HG02852 (cell line): ENCODE measurements around the gene NR4A3.
"Not testable (repeated sequence)": the region's sequence is repeated elsewhere in the genome, so short reads cannot be mapped to it uniquely, and the experiment has no call there.

Experiments
- ATAC-seq: cut with Tn5 transposase; IDR thresholded peaks from one replicate; pipeline ENCODE4 v1.9.1; 2021; ENCODE audit warnings: mild to moderate bottlenecking, moderate library complexity; ENCODE audit not compliant: unreplicated experiment

NR4A3 gene

DNA sequence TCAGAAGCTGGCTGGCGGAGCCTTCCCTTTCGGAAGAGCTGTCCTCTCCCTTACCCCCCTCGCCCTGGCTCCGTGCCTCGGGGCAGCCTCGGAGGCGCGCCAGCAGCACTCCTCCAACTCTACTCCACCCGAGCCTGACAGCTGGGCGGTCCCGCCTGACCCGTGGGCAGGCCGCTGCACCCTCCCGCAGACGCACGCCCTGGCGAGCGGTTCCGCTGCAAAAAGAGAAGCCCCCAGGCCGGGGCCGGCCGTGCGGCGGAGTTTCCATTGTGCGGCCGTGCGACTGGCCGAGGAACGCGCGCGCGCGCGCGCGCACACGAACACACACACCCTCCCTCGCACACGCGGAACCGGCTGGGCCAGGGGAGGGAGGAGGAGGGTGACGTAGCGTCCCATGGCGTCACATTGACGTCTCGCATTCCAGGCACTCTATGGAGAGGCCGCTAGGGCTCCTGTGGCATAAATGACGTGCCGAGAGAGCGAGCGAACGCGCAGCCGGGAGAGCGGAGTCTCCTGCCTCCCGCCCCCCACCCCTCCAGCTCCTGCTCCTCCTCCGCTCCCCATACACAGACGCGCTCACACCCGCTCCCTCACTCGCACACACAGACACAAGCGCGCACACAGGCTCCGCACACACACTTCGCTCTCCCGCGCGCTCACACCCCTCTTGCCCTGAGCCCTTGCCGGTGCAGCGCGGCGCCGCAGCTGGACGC is at the start of gene NR4A3:
NR4A3 (plus strand) TSS at position 490 of the 713 bp plus-strand sequence. CDS start 6,158 bp downstream, outside the sequence.
- peak; percentile 36 for ATAC-seq

DNA sequence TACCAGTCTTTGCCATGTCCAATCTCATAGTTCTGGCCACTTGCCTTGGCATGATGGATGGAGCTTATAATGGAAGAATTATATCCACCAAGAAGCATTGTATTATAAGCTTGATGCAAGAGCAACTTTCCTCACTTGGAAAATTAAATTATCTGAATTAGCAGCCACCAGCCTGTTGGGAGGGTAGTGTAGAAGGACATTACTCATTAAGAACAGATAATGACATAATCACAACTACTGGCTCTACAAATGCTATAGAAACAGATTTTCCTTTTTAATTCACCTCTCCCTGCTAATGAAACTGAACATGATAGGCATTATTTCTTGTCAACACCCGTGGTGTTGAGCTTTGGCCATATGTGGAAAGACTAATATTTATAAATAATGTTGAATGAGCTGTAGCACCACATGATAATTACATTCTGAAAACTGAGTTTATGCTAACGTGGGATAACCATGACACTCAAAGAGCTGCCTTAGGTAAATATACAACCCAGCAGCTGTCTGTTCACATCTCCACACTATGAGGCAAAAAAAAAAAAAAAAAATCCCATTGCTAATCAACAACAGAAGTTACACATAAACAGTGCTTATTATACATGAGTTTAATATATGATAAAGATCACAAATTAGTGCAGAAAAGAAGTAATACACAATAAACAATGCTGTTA is 48.1 kb upstream of the NR4A3 start:
- no peak for ATAC-seq

DNA sequence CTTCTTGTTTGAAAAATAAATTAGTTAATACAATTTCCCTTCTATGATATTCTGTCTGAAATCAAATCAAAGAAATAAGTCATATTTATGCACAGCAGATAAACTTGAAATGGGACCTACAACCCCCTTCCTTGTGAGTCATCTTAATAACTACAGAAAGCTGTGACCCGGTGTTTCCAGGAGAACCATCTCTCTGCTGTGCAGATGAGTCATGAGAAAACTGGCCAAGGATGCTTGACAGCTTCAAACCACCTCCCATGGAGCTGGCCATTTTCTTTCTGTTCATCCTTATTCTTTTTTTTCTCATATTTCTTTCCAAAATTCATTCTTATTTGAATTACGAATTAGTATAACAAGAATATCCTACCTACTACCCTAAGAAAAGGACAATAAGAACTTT is 43.4 kb upstream of the NR4A3 start:
- no peak for ATAC-seq

DNA sequence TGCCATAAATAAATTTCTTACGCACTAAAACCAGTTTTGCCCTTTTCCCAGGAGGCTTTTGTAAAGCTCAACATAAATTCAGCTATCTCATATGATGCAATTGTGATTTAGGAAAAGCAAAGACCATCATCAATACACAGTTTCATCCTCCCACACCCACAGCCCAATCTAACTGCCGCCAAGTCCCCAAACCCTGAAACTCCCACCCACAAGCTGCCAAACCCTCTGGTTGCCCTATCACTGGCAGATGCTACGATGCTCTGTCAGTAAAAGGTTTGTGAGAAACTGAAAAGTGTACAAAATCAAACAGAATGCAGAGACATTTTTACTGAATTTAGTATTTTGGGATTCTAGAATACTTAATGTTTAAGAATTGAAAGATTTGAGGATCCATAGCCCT is 42.8 kb upstream of the NR4A3 start:
- no peak for ATAC-seq

DNA sequence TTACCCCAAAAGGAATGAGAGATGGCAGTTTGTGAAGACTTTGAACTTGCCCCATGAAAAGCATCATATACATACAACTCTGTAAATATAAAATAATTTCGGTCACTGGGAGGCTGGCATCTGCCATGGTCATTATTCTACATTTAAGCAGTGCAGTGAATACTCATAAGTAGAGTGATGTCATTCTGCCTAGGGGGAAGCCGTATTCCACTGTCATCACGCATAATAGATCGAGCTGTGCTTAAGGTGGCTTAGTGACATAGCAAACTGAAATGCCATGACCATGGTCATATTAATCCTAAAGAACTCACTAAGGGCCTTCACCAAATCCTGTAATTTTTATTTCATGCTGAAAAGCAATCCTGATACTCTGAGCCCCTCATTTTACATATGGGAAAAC is 42.4 kb upstream of the NR4A3 start:
- ATAC-seq = no peak

DNA sequence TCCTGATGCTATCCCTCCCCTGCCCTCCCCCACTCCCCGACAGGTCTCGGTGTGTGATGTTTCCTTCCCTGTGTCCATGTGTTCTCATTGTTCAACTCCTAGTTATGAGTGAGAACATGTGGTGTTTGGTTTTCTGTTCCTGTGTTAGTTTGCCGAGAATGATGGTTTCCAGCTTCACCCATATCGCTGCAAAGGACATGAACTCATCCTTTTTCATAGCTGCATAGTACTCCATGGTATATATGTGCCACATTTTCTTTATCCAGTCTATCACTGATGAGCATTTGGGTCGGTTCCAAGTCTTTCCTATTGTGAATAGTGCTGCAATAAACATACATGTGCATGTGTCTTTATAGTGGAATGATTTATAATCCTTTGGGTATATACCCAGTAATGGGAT is 39.3 kb upstream of the NR4A3 start:
- not testable (repeated sequence) for ATAC-seq

DNA sequence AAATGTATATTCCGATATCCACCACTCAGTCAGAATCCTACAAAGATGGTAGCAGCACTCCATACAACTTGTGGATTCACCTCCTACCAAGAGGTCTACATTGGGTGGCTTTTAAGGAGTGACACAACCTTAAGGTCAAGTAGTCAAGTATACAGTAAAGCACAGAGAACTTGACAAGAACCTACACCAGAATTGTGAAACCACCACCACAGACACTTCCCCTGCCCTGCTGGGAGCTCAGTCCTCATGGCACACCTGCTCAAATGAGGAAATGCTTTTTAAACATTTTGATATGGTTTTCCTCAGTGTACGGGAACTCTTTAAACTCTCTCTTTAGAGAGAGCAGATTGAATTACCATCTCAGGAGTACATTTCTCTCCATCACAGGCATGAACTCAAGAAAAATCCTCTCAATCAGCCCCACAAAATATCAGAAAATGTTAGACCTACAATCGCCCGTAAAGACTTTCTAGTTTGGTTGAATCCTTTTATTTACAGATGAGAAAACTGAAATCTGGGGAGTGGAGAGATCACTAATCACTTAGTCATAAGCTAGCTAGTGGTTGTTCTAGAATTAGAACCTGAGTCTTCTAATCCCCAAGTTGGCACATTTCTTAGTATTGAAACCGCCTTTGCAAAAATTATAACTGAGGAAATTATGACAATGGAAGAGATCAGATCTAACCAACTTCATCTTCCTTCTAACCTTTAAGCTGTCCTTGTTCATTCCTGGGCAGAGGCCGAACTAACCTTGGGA is 38.5 kb upstream of the NR4A3 start:
- ATAC-seq = no peak

DNA sequence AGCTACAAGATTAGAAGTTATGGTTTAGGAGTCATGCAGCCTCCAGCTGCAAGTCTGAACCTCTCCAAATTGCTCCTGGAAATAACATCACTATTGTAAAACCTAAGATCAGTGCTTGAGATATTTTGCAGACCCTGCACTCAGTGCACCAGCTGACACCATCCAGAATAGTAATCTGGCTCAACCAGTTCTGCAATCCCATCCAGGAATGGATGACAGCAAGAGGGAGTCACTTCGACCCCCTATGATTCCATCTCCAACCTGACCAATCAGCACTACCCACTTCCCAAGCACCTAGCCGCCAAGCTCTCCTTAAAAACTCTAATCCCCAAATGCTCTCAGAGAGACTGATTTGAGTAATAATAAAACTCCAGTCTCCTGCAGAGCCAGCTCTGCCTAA is 37.9 kb upstream of the NR4A3 start:
- ATAC-seq = no peak

DNA sequence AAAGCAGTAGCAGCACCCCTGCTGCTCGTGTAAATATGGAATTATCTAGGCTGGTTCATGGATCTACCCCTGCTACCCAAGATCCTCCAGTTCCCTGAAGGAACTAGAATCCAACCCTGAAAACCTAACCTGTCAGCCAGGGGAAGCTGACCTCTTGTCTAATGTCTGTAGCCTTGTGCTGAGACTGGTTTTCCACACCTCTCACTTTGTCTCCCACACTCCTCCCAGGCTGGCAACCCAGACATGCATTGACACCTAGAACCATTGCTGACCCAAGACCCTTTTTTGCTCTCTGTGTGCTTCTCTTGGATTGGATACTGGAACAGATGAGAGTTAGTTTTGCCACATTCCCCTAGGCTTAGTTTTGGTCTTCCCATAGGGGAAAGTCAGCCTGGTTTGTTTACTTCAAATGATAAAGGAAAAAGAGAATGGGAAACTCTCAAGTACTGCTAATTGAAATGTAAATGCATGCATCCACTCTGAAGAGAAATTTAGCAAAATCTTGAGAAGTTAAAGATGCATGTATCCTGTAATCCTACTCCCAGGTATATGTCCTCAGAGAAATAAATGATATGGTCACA is 36.6 kb upstream of the NR4A3 start:
- no peak for ATAC-seq

DNA sequence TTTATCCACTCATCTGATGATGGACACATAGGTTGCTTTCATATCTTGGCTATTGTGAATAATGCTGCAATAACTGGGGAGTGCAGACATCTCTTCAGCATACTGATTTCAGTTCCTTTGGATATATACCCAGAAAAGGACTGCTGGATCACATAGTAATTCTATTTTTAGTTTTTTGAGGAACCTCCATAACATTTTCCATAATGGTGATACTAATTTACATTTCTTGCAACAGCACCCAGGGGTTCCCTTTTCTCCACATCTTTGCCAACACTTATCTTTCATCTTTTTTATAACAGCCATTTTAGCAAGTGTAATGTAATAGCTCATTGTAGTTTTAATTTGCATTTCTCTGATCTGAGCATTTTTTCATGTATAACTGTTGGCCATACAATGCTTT is 34.1 kb upstream of the NR4A3 start:
- ATAC-seq = no peak

DNA sequence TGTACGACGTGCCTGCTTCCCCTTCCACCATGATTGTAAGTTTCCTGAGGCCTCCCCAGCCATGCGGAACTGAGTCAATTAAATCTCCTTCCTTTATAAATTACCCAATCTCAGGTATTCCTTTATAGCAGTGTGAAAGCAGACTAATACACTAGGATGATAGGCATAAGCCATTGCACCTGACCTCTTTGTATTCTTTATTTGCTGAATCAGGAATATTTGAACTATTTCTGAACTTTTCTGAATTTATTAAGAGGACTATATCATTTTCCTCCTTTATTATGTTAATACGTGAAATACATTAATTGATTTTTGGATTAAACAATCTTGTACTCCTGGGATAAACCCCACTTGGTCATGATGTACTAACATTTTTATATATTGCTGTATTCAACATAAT is 28.2 kb upstream of the NR4A3 start:
- no peak for ATAC-seq

DNA sequence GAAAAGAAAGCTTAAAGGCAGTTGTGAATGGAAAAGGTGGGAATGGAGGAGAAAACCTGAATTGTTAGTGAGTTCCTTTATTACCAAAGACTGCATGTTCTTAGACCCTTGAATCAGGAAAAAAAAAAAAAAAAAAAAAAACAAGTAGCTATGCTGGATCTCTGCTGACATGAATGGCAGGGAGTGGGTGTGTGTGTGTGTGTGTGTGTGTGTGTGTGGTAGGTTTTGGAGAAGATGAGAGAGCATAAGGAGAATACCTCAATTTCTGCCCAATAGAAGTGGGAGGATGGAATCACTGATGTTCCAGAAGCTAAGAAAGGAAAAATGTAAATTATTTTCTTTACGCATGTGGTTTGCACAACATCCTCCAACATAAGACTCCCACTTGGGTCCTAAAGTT is 25.5 kb upstream of the NR4A3 start:
- ATAC-seq = no peak

DNA sequence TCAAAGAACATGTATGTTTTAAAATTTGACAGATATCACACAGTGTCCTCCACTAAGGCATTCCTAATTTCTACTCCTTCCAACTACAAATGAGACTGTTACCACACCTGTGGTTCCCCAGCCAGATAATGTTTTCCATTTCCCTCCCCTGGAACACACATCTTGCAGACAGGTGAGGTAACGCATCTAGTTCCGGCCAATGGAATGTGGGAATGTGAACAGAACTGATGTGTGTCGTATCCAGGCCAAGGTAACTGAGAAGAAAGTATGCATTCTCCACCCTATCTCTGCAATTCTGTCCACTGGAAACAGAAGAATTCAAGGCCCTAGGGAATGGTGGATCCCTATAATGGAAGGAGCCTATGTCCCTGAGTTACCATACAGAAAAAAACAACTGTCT is 19.9 kb upstream of the NR4A3 start:
- no peak for ATAC-seq

DNA sequence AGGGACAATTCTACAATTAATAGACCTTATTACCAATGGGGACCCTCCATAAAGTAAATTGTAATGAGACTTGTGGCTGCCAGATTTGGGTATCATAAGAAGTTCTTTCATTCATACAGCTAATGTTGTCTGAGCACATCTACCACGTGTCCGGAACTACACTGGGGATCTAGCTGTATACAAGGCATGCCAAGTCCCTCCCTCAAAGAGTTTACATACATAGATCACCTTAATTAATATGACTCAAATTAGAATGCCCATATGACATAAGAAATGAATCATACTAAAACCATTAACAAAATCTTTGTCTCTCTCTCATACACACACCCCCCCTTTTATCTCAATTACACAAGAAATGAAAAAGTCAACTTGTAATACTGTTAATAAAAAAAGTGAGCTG is 18.0 kb upstream of the NR4A3 start:
- no peak for ATAC-seq

DNA sequence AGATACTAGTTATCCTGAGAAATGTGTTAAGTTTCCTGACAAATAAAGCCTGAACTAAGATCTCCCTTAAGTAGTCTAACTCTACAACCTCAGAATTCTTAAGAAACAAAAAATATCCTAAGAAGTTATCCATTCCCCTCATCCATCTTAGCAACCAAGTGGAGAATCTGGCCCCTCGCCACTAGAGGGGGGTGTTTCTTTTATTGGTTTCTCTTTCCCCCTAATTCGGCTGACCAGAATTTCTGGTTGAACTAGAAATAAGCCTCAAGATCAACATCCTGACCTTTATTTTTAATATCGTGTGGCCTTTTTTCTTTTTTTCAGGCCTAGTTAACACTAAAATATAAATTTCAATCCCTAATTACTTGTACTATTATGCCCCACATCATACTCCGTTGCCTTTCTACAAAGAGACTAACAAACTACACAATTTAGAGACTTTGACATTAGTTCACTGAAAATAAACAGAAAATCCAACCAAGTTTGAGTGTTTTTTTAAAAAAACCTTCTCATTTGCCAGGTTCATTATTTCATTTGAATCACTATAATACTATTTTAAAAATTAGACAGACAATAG is 14.3 kb upstream of the NR4A3 start:
- peak; percentile 56 for ATAC-seq

DNA sequence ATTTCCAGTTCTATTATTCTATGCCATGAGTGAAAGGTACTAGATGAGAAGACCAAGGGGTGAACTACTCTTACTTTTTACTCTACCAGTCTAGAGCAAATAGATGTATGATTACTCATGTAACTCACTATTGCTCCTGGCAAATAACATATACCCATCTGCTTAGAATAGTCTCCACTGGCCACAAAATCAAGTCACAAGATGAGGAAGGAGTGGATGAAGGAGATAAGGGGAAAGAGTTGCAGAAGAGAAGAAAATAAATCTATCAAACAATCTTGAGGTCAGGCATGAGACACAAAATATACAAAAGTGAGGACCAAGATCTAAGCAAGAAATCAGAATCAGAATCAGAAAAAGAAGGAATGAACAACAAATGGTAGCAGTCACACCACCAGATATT is 13.7 kb upstream of the NR4A3 start:
- no peak for ATAC-seq

DNA sequence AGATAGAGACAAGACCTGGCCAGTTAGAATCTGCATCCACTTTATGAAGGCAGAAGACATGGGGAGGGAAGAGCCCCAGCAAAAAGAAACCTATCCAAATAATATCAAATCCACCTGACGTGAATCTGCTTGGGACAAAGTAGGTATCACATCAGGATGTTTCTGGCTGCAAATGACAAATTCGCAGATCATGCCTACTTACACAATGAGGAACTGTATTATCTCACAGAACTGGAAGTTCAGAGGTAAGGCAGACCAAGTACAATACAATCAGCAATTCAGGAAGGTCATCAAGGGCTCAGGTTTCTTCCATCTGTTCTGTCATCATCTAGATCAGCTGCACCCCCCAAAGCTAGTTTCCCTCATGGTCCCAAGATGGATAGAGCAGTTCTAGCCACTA is 13.2 kb upstream of the NR4A3 start:
- ATAC-seq = no peak

DNA sequence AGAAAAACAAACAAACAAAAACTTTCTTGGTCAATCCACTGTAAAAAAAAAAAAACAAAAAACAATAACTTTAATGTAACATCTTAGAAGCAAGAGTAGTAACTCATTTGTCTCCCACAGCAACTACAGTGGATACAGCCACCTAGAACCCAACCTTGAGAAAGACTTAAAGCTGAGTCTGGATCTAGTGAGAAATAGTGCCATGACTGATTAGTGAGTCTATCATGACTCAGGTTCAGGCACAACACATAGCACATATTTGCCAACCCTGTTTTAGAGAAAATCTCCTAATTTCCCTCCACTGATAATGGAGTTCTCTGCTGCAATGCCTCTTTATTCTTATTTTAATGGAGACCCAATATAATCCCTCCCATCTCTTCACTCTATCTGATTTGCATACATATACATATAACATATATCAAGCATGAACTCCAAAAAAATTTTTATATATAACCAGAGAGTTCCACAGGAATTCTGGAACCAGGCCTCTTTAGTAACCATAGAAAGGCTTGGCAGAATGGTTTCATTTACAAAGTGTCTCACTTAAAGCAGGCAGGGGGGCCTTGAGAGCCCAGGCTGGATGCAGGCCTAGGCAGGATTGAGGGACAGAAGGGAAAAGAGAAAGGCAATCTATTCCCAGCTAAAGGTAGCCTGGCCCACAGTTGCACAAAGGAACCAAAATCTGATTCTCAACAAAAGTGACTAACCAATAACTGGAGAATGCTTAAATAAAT is 11.9 kb upstream of the NR4A3 start:
- ATAC-seq = no peak

DNA sequence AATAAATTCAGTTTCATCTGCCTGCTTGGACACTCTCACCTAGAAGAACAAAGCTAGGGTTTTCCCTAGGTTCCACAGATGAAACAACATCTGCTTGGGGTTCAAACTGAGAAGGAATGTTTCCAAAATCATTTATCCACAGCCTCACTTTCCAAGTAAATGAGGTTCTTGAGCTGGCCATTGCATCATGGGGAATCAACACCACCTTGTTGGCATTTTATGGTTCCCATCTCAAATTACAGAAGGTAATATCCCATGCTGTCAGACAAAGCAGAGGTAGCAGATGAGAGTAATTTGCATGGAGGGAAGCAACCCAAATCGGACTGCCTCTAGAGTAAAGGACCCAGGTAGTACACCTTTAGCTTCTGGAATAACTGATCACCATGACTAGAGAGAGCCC is 10.5 kb upstream of the NR4A3 start:
- ATAC-seq = peak; percentile 5

DNA sequence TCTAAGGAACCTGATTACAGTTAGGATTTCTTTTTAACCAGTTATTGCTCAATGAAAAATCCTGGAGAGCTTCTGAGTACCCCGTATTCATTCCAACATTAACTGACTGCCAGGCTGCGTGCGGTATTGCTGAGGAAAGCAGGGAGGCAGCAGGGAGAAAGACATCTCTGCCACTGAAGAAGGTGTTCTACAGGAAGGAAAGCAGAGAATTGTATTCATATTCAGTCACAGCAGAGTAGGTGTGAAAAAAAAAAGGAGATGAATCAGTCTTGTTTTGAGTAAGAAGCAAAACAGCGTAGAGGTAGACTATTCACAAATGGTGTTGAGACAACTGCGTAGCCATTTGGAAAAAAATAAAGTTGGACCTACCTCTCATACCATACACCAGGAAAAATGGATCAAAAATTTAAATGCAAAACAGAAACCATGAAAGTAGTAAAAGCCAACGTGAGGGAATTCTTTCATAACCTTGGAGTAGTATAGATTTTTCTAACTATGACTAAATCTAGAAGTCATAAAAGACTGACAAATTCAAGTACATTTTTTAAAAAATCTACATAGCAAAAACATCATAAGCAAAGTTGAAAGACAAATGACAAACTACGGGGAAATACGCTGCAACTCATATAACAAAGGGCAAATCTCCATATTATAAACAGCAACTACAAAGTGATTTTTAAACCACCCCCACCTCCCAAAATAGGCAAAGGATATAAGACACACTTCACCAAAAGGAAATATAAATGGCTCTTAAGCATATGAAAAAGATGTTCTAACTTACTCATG is 9.9 kb upstream of the NR4A3 start:
- ATAC-seq = peak; percentile 67
